Glutamatergic neuron (in vitro differentiated cells): Measurements from ENCODE around the gene JAK1. TPM values are rescaled to one million over a fixed set of nuclear protein-coding genes. Genes with fewer than 3 reads are reported as not detected.

Experiments
- DNase-seq: peaks from one replicate; pipeline ENCODE4 v3.0.0; 2022
- H3K27ac Mint-ChIP-seq: one replicate; pipeline ENCODE4 v1.8.0; 2020; ENCODE audit warnings: mild to moderate bottlenecking, mixed read lengths, inconsistent platforms; ENCODE audit not compliant: unreplicated experiment
- H3K27me3 Mint-ChIP-seq: one replicate; pipeline ENCODE4 v1.8.0; 2020; ENCODE audit warnings: mild to moderate bottlenecking, moderate library complexity, mixed read lengths, inconsistent platforms; ENCODE audit not compliant: unreplicated experiment
- H3K36me3 Mint-ChIP-seq: one replicate; pipeline ENCODE4 v1.8.0; 2020; ENCODE audit warnings: mild to moderate bottlenecking, mixed read lengths, inconsistent platforms; ENCODE audit not compliant: unreplicated experiment
- H3K4me1 Mint-ChIP-seq: one replicate; pipeline ENCODE4 v1.8.0; 2020; ENCODE audit warnings: mild to moderate bottlenecking, low read depth, mixed read lengths, inconsistent platforms; ENCODE audit not compliant: unreplicated experiment
- H3K4me3 Mint-ChIP-seq: one replicate; pipeline ENCODE4 v1.8.0; 2020; ENCODE audit warnings: mild to moderate bottlenecking, mixed read lengths, inconsistent platforms; ENCODE audit not compliant: unreplicated experiment
- H3K9me3 Mint-ChIP-seq: one replicate; pipeline ENCODE4 v1.8.0; 2020; ENCODE audit warnings: mild to moderate bottlenecking, moderate library complexity, mixed read lengths, inconsistent platforms; ENCODE audit not compliant: unreplicated experiment
- total RNA-seq: library from RNA; stranded (reverse); fragmentation: NEBNext Ultra II Directional; extraction: Animal tissue kit (Norgen Biotek cat#: 25700); gene quantifications from one replicate; pipeline ENCODE4 v1.2.1, GENCODE V29; 2021; ENCODE audit not compliant: unreplicated experiment
- TF ChIP-seq, protein P1 (sequence below): fragments of 200-600 bp; sonication (generic); IDR thresholded peaks from one replicate; pipeline ENCODE4 v1.5.0; 2021; ENCODE audit not compliant: partially characterized antibody, unreplicated experiment

Gene JAK1
- total RNA-seq, 1 donor from 2014 or later: 16.9 TPM

DNA sequence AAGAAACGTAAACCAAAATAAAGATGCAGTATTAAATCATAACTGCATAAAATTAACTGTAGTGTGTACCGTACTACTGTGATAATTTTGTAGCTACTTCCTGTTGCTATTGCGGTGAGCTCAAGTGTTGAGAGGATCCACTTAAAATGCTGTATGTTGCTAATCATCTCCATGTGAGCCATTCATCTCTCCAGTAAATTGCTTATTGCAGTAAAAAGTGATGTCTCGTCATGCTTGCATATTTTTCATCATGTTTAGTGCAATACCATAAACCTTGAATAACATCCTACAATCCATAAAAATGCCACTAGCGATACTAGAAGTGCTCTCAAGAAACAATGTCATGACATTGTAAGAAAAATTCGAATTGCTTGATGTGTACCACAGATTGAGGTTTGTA, 155.2 kb downstream of the JAK1 start:
- Mint-ChIP-seq H3K4me3 (no peak overlapping the region), H3K27me3 (no peaks in the 10 kb centered on the region), H3K9me3 (no peaks in the 10 kb centered on the region), H3K36me3 (no peaks in the 10 kb centered on the region), H3K27ac (no peak overlapping the region), H3K4me1 (no peaks in the 10 kb centered on the region)
- TF ChIP-seq, protein P1, sequence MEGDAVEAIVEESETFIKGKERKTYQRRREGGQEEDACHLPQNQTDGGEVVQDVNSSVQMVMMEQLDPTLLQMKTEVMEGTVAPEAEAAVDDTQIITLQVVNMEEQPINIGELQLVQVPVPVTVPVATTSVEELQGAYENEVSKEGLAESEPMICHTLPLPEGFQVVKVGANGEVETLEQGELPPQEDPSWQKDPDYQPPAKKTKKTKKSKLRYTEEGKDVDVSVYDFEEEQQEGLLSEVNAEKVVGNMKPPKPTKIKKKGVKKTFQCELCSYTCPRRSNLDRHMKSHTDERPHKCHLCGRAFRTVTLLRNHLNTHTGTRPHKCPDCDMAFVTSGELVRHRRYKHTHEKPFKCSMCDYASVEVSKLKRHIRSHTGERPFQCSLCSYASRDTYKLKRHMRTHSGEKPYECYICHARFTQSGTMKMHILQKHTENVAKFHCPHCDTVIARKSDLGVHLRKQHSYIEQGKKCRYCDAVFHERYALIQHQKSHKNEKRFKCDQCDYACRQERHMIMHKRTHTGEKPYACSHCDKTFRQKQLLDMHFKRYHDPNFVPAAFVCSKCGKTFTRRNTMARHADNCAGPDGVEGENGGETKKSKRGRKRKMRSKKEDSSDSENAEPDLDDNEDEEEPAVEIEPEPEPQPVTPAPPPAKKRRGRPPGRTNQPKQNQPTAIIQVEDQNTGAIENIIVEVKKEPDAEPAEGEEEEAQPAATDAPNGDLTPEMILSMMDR: no peak
- no peak for DNase-seq

DNA sequence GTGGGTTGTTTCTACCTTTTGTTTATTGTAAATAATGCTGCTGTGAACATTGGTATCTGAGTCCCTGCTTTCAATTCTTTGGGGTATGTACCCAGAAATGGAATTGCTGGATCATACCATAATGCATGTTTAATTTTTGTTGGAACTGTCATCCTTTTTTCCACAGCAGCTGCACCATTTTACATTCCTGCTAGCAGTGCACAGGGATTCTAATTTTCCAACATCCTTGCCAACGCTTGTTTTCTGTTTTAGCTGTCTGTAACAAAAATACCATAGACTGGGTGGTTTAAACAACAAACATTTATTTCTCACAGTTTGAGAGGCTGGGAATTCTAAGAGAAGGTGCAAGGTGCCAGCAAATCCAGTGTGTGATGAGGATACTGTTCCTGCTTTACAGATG, 156.3 kb downstream of the JAK1 start:
- TF ChIP-seq, protein P1: no peak
- DNase-seq: no peak
- H3K4me1 Mint-ChIP-seq: no peaks in the 10 kb centered on the region
- no peak overlapping the region for H3K27ac Mint-ChIP-seq
- H3K36me3 Mint-ChIP-seq: no peaks in the 10 kb centered on the region
- no peaks in the 10 kb centered on the region for H3K27me3 Mint-ChIP-seq
- no peaks in the 10 kb centered on the region for H3K9me3 Mint-ChIP-seq
- no peak overlapping the region for H3K4me3 Mint-ChIP-seq

DNA sequence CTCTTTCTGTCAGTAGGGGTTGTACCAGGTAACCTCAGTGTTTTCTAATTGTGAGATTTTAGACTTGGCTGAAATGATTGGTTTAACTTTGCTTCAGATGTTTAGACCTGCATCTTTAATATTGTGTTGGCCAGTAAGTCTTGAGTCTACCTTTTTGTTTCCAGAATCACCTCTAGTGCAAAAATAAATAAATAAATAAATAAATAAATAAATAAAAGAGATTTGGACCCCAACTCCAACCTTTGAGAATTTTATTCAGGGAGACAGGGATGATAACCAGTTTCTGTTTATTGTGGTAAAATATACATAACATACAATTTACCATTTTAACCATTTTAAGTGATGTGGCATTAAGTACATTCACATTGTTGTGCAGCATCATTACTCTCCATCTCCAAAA, 157.0 kb downstream of the JAK1 start:
- DNase-seq: no peak
- no peaks in the 10 kb centered on the region for H3K36me3 Mint-ChIP-seq
- H3K4me3 Mint-ChIP-seq: no peak overlapping the region
- H3K9me3 Mint-ChIP-seq: no peaks in the 10 kb centered on the region
- no peaks in the 10 kb centered on the region for H3K27me3 Mint-ChIP-seq
- TF ChIP-seq, protein P1: no peak
- H3K4me1 Mint-ChIP-seq: no peaks in the 10 kb centered on the region
- no peak overlapping the region for H3K27ac Mint-ChIP-seq

DNA sequence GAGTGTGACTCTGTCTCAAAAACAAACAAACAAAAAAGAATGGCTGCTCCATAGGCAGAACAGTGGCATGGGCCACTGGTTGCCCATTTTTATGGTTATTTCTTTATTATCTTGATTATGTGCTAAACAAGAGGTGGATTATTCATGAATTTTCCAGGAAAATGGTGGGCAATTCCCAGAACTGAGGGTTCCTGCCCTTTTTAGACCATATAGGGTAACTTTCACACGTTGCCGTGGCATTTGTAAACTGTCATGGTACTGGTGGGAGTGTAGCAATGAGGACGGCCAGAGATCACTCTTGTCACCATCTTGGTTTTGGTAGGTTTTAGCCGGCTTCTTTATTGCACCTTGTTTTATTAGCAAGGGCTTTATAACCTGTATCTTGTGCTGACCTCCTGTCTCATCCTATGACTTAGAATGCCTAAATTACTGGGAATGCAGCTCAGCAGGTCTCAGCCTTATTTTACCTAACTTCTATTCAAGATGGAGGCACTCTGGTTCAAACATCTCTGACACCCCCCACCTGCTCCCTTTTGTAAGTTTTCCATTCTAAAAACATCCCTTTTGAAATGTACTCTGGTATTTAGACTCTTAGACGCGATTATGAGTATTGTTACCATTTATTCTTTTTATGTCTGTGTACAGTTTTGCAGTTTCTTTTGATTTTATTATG, 164.4 kb downstream of the JAK1 start:
- H3K36me3 Mint-ChIP-seq: no peaks in the 10 kb centered on the region
- no peaks in the 10 kb centered on the region for H3K4me1 Mint-ChIP-seq
- no peak for DNase-seq
- H3K9me3 Mint-ChIP-seq: no peaks in the 10 kb centered on the region
- H3K27ac Mint-ChIP-seq: no peak overlapping the region
- TF ChIP-seq, protein P1: no peak
- H3K4me3 Mint-ChIP-seq: no peak overlapping the region
- H3K27me3 Mint-ChIP-seq: no peaks in the 10 kb centered on the region

DNA sequence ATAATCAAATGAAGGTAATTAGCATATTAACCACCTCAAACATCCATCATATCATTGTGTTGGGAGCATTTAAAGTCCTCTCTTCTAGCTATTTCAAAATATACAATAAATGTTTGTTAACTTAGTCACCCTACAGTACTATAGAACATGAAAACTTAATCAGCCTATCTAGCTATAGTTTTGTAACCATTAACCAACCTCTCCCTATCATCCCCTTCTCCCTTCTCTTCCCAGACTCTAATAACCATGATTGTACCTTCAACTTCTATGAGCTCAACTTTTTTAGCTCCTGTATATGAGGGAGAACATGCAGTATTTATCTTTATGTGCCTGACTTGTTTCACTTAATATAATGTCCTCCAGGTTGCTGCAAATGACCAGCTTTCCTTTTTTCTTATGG, 167.5 kb downstream of the JAK1 start:
- no peaks in the 10 kb centered on the region for H3K36me3 Mint-ChIP-seq
- no peaks in the 10 kb centered on the region for H3K4me1 Mint-ChIP-seq
- H3K27me3 Mint-ChIP-seq: no peaks in the 10 kb centered on the region
- no peaks in the 10 kb centered on the region for H3K9me3 Mint-ChIP-seq
- TF ChIP-seq, protein P1: no peak
- H3K4me3 Mint-ChIP-seq: no peak overlapping the region
- no peak for DNase-seq
- no peak overlapping the region for H3K27ac Mint-ChIP-seq
